Activated naive CD4-positive, alpha-beta T cell treated with anti-CD3 and anti-CD28 coated beads, Interleukin-2, amount 10 ng/mL, durations not matched to agents 7 days and 5 days (primary cell): Measurements from ENCODE around the gene ZNF516.
A peak's percentile ranks its signal among the peaks of the same experiment; 100 is the strongest.
"Not testable (repeated sequence)": the region's sequence is repeated elsewhere in the genome, so short reads cannot be mapped to it uniquely, and the experiment has no call there.

Experiments
- CTCF ChIA-PET: fragments of 350-600 bp; sonication (Branson Sonifier 250); formaldehyde crosslinking; loops from one replicate; lab custom pipeline; 2021; ENCODE audit warnings: antibody characterized with exemption; lab: Charles Lee
- DNase-seq: peaks from one replicate; pipeline ENCODE4 v3.0.0-alpha.2; 2020
- H3K27ac Mint-ChIP-seq: one replicate; pipeline ENCODE4 v1.8.0; 2021; ENCODE audit warnings: mild to moderate bottlenecking, moderate library complexity, mixed read lengths
- H3K27me3 Mint-ChIP-seq: one replicate; pipeline ENCODE4 v1.8.0; 2021; ENCODE audit warnings: mild to moderate bottlenecking, mixed read lengths
- H3K36me3 Mint-ChIP-seq: one replicate; pipeline ENCODE4 v1.8.0; 2021; ENCODE audit warnings: mixed read lengths
- H3K4me1 Mint-ChIP-seq: one replicate; pipeline ENCODE4 v1.8.0; 2021; ENCODE audit warnings: mixed read lengths
- H3K4me3 Mint-ChIP-seq: one replicate; pipeline ENCODE4 v1.8.0; 2021; ENCODE audit warnings: mild to moderate bottlenecking, moderate library complexity, mixed read lengths
- H3K9me3 Mint-ChIP-seq: one replicate; pipeline ENCODE4 v1.8.0; 2021; ENCODE audit warnings: mixed read lengths

ZNF516 gene

DNA sequence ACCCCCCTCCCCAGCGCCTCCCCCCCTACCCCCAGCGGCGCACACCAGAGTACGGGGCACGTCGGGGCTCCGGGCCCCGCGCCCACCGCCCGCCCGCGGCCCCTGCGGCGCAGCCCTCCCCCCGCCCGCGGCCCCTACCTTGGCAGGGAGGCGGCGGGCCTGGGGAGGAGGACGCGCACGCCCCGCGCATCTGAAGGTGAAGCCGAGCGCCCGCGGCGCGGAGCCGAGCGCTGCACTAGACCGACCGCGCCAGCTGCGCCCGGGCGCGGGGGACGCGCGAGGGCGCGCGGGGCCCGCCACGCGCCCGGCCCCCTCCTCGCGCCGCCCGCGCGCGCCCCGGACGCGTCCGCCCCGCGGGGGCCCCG lies at the start of gene ZNF516:
Gene ZNF516 (minus strand): TSS at position 237 of the 365 bp plus-strand sequence. CDS start 52,188 bp downstream, outside the sequence.
- Mint-ChIP-seq H3K27me3 (peaks cover 77% of the 10 kb centered on the region), H3K4me3 (peak within 1 kb of the TSS; percentile 87), H3K9me3 (no peaks in the 10 kb centered on the region), H3K27ac (peak within 1 kb of the TSS; percentile 74), H3K36me3 (peaks cover 4% of the 10 kb centered on the region), H3K4me1 (peaks cover 41% of the 10 kb centered on the region)
- peak; percentile 47 for DNase-seq
- CTCF ChIA-PET = no interaction called here

DNA sequence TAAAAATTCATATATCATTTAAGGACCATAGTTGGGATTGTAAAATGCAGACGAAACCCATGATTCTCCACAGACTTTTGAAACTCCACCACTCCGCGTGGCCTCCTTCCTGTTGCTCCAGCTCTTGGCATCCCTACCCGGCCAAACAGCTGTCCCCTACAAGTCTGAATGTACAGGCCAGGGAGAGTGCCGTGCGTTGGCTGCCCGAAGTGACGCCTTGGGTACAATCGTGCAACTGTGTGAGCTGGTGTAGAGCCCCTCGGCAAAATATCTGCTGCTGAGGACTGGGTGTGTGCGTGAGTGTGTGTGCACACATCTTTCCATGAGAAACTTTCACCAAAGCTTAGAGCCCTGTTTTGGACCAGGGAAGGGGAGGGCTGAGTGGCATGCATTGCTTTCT lies 43.8 kb upstream of the ZNF516 start:
- DNase-seq = no peak
- Mint-ChIP-seq H3K4me1 (no peaks in the 10 kb centered on the region), H3K27me3 (peaks cover 12% of the 10 kb centered on the region), H3K27ac (no peak overlapping the region), H3K9me3 (no peaks in the 10 kb centered on the region), H3K4me3 (no peak overlapping the region), H3K36me3 (no peaks in the 10 kb centered on the region)
- CTCF ChIA-PET = no interaction called here

DNA sequence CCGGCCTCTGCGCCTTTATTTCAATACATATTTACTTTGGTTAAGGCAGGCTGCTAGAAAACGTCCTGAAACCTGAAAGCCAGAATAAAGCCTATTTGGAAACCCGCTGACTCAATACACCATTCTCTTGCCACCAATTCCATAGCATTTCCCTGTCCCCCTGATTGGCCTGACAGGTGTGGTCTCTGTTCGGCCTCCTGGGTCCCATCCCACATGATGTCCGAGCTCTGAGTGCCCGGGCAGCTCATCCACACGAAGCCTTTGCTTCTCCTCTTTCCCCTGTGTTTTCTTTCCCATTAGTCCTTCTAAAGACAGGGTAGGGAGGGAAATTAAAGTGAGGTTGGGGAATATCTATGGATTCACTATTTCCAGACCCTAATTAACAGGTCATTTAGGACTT lies 42.6 kb upstream of the ZNF516 start:
- H3K4me1 Mint-ChIP-seq = no peaks in the 10 kb centered on the region
- CTCF ChIA-PET = no interaction called here
- H3K27ac Mint-ChIP-seq = no peak overlapping the region
- no peak overlapping the region for H3K4me3 Mint-ChIP-seq
- no peak for DNase-seq
- H3K27me3 Mint-ChIP-seq = peaks cover 4% of the 10 kb centered on the region
- H3K9me3 Mint-ChIP-seq = no peaks in the 10 kb centered on the region
- no peaks in the 10 kb centered on the region for H3K36me3 Mint-ChIP-seq

DNA sequence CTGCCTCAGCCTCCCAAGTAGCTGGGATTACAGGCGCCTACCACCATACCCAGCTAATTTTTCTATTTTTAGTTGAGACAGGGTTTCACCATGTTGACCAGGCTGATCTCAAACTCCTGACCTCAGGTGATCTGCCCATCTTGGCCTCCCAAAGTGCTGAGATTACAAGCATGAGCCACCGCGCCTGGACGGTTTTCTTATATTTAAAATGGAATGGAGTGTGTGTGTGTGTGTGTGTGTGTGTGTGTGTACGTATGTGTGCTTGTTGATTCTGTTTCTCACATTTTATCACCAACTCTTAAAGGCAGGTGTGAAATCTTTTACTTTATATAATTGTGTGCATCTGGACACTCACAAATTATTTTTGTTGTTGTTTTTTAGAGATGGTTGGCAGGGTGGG lies 41.6 kb upstream of the ZNF516 start:
- H3K9me3 Mint-ChIP-seq, H3K36me3 Mint-ChIP-seq, H3K4me1 Mint-ChIP-seq, H3K27ac Mint-ChIP-seq, DNase-seq, H3K4me3 Mint-ChIP-seq, H3K27me3 Mint-ChIP-seq, CTCF ChIA-PET: not testable (repeated sequence)

DNA sequence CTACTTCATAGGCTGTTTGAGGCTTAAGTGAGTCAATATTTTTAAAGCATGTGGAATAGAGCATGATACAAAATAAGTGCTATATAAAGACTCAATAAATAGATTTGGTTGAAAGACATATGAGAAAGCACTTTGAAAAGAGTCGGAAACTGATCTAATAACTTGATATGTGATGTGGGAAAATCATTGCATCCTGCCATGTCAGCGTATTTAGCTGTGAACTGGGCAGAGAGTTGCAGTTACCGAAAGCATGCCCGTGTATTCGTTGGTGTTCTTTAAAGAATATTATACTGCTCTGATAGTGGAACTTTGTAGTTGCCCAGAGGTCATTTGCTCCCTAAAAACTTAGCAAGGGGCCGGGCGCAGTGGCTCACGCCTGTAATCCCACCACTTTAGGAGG lies 37.8 kb upstream of the ZNF516 start:
- CTCF ChIA-PET = no interaction called here
- no peak overlapping the region for H3K27ac Mint-ChIP-seq
- H3K4me3 Mint-ChIP-seq = no peak overlapping the region
- no peaks in the 10 kb centered on the region for H3K9me3 Mint-ChIP-seq
- peaks cover 27% of the 10 kb centered on the region for H3K27me3 Mint-ChIP-seq
- no peak for DNase-seq
- no peaks in the 10 kb centered on the region for H3K36me3 Mint-ChIP-seq
- peaks cover 5% of the 10 kb centered on the region for H3K4me1 Mint-ChIP-seq

GRCh38 chr18:76530846-76531245 lies 35.8 kb upstream of the ZNF516 start:
- peaks cover 5% of the 10 kb centered on the region for H3K4me1 Mint-ChIP-seq
- no peak overlapping the region for H3K27ac Mint-ChIP-seq
- CTCF ChIA-PET = no interaction called here
- H3K27me3 Mint-ChIP-seq = peaks cover 41% of the 10 kb centered on the region
- H3K36me3 Mint-ChIP-seq = no peaks in the 10 kb centered on the region
- no peaks in the 10 kb centered on the region for H3K9me3 Mint-ChIP-seq
- DNase-seq = no peak
- H3K4me3 Mint-ChIP-seq = no peak overlapping the region

- CTCF ChIA-PET = no interaction called here
- Mint-ChIP-seq H3K4me3 (no peak overlapping the region), H3K27ac (no peak overlapping the region), H3K4me1 (peaks cover 5% of the 10 kb centered on the region), H3K27me3 (peaks cover 43% of the 10 kb centered on the region), H3K36me3 (no peaks in the 10 kb centered on the region), H3K9me3 (no peaks in the 10 kb centered on the region)
- DNase-seq = no peak
Observed at GRCh38 chr18:76530391-76530790, 35.3 kb upstream of the ZNF516 start.

- DNase-seq = no peak
- Mint-ChIP-seq H3K9me3 (no peaks in the 10 kb centered on the region), H3K27me3 (peaks cover 44% of the 10 kb centered on the region), H3K4me3 (no peak overlapping the region), H3K36me3 (no peaks in the 10 kb centered on the region), H3K4me1 (peaks cover 5% of the 10 kb centered on the region), H3K27ac (no peak overlapping the region)
- CTCF ChIA-PET = no interaction called here
Observed at GRCh38 chr18:76529433-76529811, 34.4 kb upstream of the ZNF516 start.

GRCh38 chr18:76528477-76529432 lies 33.7 kb upstream of the ZNF516 start:
- no peak for DNase-seq
- Mint-ChIP-seq H3K27me3 (peaks cover 46% of the 10 kb centered on the region), H3K27ac (no peak overlapping the region), H3K4me1 (peaks cover 5% of the 10 kb centered on the region), H3K36me3 (no peaks in the 10 kb centered on the region), H3K4me3 (peak overlapping the region; percentile 55), H3K9me3 (no peaks in the 10 kb centered on the region)
- CTCF ChIA-PET = no interaction called here

GRCh38 chr18:76525911-76526310 lies 30.9 kb upstream of the ZNF516 start:
- Mint-ChIP-seq H3K36me3 (no peaks in the 10 kb centered on the region), H3K9me3 (no peaks in the 10 kb centered on the region), H3K27me3 (peaks cover 57% of the 10 kb centered on the region), H3K4me3 (no peak overlapping the region), H3K27ac (no peak overlapping the region), H3K4me1 (peaks cover 5% of the 10 kb centered on the region)
- CTCF ChIA-PET = no interaction called here
- DNase-seq = no peak

DNA sequence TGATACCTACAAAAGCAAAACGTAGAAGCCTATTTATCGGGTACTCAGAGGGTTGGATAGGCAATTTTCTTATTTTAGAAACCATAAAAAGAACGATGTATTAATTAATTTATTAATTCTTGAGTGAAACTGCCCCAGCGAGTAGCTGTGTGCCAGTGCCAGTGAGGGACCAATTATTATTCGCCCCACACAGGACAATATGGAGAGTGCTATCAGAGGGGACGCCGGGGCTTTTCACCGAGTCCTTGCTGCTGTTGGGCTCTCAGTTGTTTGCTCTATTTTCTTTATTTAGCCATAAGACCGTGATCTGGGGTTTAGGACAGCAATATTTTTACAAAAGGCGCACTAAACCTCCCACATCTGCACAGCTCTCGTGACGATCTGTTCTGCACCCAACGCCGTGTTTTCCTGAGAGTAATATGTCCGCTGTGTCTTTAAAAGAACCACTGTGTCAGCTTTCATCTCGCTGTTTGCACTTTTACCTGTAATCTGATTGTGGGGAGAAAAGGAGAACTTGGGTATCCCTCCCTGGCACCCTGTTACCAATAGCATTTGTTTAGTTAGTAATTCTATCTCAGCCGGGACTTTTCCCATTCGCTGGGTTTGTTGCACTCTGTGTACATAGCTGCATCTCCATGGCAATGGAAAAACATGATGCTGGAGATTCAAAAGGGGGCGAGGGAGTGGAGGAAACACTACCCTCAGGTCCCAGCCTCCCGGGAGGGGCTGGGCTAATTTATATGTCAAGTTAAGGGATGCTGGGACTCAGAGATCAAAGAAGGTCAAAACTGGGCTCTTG lies 30.1 kb upstream of the ZNF516 start:
- no peak overlapping the region for H3K27ac Mint-ChIP-seq
- H3K9me3 Mint-ChIP-seq = no peaks in the 10 kb centered on the region
- no peak for DNase-seq
- H3K36me3 Mint-ChIP-seq = no peaks in the 10 kb centered on the region
- peak overlapping the region; percentile 3 for H3K4me3 Mint-ChIP-seq
- peaks cover 5% of the 10 kb centered on the region for H3K4me1 Mint-ChIP-seq
- H3K27me3 Mint-ChIP-seq = peaks cover 53% of the 10 kb centered on the region
- CTCF ChIA-PET = no interaction called here

DNA sequence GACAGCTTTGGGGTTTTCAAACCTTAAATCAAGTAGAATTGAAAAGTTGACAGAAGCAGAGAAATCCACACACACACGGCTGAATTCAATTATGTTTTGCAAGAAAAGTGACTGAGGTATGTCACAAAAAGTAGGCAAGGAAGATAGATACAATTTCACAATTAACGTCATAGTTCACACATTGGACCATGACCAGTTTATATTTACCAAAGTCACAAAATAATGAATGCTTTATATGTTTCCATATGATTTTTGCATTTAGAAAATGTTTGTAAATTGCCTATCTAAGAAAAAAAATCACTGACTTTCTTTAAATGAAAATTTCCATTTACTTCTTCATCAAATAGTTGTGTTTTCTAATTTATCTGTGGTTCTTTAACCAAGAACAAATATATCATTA lies 29.4 kb upstream of the ZNF516 start:
- Mint-ChIP-seq H3K4me1 (peaks cover 5% of the 10 kb centered on the region), H3K27me3 (peaks cover 48% of the 10 kb centered on the region), H3K4me3 (no peak overlapping the region), H3K27ac (no peak overlapping the region), H3K36me3 (no peaks in the 10 kb centered on the region), H3K9me3 (no peaks in the 10 kb centered on the region)
- no peak for DNase-seq
- CTCF ChIA-PET = no interaction called here

GRCh38 chr18:76522551-76522950 lies 27.5 kb upstream of the ZNF516 start:
- H3K36me3 Mint-ChIP-seq = no peaks in the 10 kb centered on the region
- no peaks in the 10 kb centered on the region for H3K9me3 Mint-ChIP-seq
- H3K4me1 Mint-ChIP-seq = peaks cover 15% of the 10 kb centered on the region
- peaks cover 48% of the 10 kb centered on the region for H3K27me3 Mint-ChIP-seq
- DNase-seq = no peak
- H3K27ac Mint-ChIP-seq = no peak overlapping the region
- H3K4me3 Mint-ChIP-seq = no peak overlapping the region
- CTCF ChIA-PET = no interaction called here

- no peak for DNase-seq
- CTCF ChIA-PET = no interaction called here
- H3K27me3 Mint-ChIP-seq = peaks cover 46% of the 10 kb centered on the region
- H3K4me3 Mint-ChIP-seq = no peak overlapping the region
- no peaks in the 10 kb centered on the region for H3K36me3 Mint-ChIP-seq
- H3K9me3 Mint-ChIP-seq = no peaks in the 10 kb centered on the region
- peaks cover 15% of the 10 kb centered on the region for H3K4me1 Mint-ChIP-seq
- H3K27ac Mint-ChIP-seq = no peak overlapping the region
Observed at GRCh38 chr18:76522122-76522503, 27.1 kb upstream of the ZNF516 start.
